Smooth muscle cell (in vitro differentiated cells): ENCODE data around the gene CEND1. TPM values are rescaled to one million over a fixed set of nuclear protein-coding genes. Genes with fewer than 3 reads are reported as not detected.

Experiments
- DNase-seq: peaks from one replicate; lab custom pipeline; 2025; ENCODE audit not compliant: unreplicated experiment; lab: John Stamatoyannopoulos, UW
- H2AFZ ChIP-seq: fragments of 200-600 bp; sonication (generic); 2 replicates; pipeline ENCODE4 v1.6.0; 2016; ENCODE audit warnings: antibody characterized with exemption, low read depth, mild to moderate bottlenecking
- H3F3A ChIP-seq: fragments of 200-600 bp; sonication (generic); 2 replicates; pipeline ENCODE4 v1.6.0; 2017; ENCODE audit warnings: antibody characterized with exemption, low read depth
- H3K27ac ChIP-seq: fragments of 200-600 bp; sonication (generic); 2 replicates; pipeline ENCODE4 v1.5.1; 2016; ENCODE audit warnings: low read depth, mild to moderate bottlenecking
- H3K27me3 ChIP-seq: fragments of 200-600 bp; sonication (generic); 2 replicates; pipeline ENCODE4 v1.6.1; 2016; ENCODE audit warnings: low read depth, mild to moderate bottlenecking
- H3K36me3 ChIP-seq: fragments of 200-600 bp; sonication (generic); 2 replicates; pipeline ENCODE4 v1.5.1; 2016; ENCODE audit warnings: low read depth
- H3K4me1 ChIP-seq: fragments of 200-600 bp; sonication (generic); 2 replicates; pipeline ENCODE4 v1.5.1; 2016; ENCODE audit warnings: low read depth
- H3K4me2 ChIP-seq: fragments of 200-600 bp; sonication (generic); 2 replicates; pipeline ENCODE4 v1.6.0; 2016; ENCODE audit warnings: mild to moderate bottlenecking
- H3K4me3 ChIP-seq: fragments of 200-600 bp; sonication (generic); 2 replicates; pipeline ENCODE4 v1.5.1; 2016; ENCODE audit warnings: mild to moderate bottlenecking
- H3K79me2 ChIP-seq: fragments of 200-600 bp; sonication (generic); 2 replicates; pipeline ENCODE4 v1.6.0; 2016; ENCODE audit warnings: low read depth, mild to moderate bottlenecking
- H3K9ac ChIP-seq: fragments of 200-600 bp; sonication (generic); 2 replicates; pipeline ENCODE4 v1.6.0; 2016; ENCODE audit warnings: low read depth
- H3K9me3 ChIP-seq: fragments of 200-600 bp; sonication (generic); replicated peaks from 2 replicates; pipeline ENCODE4 v1.5.1; 2016; ENCODE audit warnings: low read depth
- H4K20me1 ChIP-seq: fragments of 200-600 bp; sonication (generic); 2 replicates; pipeline ENCODE4 v1.6.0; 2016; ENCODE audit warnings: low read depth
- WGBS: methylation state at CpG from one replicate; pipeline ENCODE4 v1.1.7; 2016; ENCODE audit warnings: low lambda C conversion rate; 5-methylcytosine and 5-hydroxymethylcytosine counted together
- polyA plus RNA-seq: library from polyadenylated mRNA; unstranded; fragments of >200 nt; fragmentation: Nextera tagmentation; extraction: Ambion mirVana; gene quantifications from 2 replicates; pipeline ENCODE4 v1.2.1, GENCODE V29; 2016
- total RNA-seq: library from RNA; depleted of rRNA; stranded (reverse); fragments of >200 nt; gene quantifications from 2 replicates; pipeline ENCODE4 v1.2.3, GENCODE V29; 2014
- TF ChIP-seq, protein P1 (sequence below): fragments of 200-600 bp; sonication (generic); IDR thresholded peaks from 2 replicates; pipeline ENCODE4 v1.5.1; 2017; ENCODE audit warnings: borderline replicate concordance, mild to moderate bottlenecking, antibody characterized with exemption; ENCODE audit not compliant: insufficient read depth, poor library complexity, severe bottlenecking

Gene CEND1
- total and polyA plus RNA-seq, 2 experiments from 2014 or later = 0.13 TPM; not detected in 1

DNA sequence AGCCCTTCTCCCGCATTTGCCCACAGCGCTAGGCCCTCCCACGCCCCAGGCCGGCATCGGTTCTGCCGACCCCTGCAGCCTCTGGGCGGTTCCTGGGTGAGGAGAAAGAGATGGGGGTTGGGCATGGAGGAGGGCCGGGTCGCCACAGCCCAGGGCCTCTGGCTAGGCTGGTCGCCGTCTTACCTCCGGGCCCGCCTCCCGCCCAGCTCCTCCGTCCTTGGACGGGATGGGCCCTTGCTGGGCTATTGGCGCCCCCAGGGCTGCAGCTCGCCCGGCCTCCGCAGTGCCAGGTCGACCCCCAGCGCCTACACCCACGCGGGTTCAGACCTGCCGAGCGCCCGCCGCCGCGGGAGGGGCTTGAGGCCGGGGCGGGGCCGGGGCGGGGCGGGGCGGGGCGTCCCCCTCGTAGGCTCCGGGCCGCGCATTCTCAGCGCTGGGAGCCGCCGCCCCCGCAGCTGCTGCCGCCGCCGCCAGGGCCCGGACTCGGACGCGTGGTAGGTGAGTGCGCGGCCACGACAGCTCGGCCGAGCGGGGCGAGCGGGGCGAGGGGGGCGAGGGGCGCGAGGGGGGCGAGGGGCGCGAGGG lies 42.7 kb upstream of the CEND1 start, which contains the start of gene CD151:
TSS of gene CD151 (plus strand) at position 424 of the 585 bp plus-strand sequence. CDS start 3,118 bp downstream, outside the sequence.
- DNase-seq = peak; percentile 70
- Histone ChIP-seq H3K4me2 (peak within 1 kb of the TSS; percentile 97), H3K79me2 (peaks cover 28% of the 10 kb centered on the region), H3K9ac (peak within 1 kb of the TSS; percentile 92), H3K27ac (peak within 1 kb of the TSS; percentile 90), H3K36me3 (no peaks in the 10 kb centered on the region), H3K4me1 (peaks cover 41% of the 10 kb centered on the region), H3K9me3 (no peaks in the 10 kb centered on the region), H3F3A (peaks cover 14% of the 10 kb centered on the region), H2AFZ (no peak within 1 kb of the TSS), H3K27me3 (peaks cover 38% of the 10 kb centered on the region), H4K20me1 (peaks cover 70% of the 10 kb centered on the region), H3K4me3 (peak within 1 kb of the TSS; percentile 73)
- 1% methylated on average over 23 of the region's 67 CpGs for WGBS
- TF ChIP-seq, protein P1, sequence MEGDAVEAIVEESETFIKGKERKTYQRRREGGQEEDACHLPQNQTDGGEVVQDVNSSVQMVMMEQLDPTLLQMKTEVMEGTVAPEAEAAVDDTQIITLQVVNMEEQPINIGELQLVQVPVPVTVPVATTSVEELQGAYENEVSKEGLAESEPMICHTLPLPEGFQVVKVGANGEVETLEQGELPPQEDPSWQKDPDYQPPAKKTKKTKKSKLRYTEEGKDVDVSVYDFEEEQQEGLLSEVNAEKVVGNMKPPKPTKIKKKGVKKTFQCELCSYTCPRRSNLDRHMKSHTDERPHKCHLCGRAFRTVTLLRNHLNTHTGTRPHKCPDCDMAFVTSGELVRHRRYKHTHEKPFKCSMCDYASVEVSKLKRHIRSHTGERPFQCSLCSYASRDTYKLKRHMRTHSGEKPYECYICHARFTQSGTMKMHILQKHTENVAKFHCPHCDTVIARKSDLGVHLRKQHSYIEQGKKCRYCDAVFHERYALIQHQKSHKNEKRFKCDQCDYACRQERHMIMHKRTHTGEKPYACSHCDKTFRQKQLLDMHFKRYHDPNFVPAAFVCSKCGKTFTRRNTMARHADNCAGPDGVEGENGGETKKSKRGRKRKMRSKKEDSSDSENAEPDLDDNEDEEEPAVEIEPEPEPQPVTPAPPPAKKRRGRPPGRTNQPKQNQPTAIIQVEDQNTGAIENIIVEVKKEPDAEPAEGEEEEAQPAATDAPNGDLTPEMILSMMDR = no peak

DNA sequence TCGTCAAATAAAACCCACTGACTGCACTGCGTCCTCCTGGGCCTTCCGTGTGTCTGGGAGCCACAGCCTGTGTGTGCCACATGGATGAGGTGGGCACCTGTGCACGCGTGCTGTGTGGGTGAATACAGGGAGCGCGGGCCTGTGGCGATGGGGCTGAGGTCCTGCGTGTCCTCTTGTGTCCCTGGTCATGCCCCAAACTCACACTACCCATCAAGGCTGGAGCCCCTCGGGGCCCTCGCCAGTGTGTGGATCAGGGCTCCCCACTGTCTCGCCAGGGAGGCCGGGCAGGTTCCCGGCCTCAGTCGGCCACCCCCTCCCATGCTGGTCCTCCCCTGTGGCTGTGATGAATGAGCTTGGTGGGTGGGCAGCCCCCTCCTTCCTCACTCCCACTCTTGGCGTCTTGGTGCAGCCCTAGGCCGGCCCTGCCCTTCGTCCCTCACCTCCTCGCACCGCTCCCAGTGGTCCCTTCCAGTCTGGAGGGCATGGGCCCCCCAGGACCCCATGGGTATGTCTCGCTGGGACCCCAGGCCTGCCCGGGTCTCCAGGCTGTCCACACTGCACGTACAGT lies 42.2 kb upstream of the CEND1 start:
- H3K79me2 ChIP-seq = peaks cover 28% of the 10 kb centered on the region
- TF ChIP-seq, protein P1 = no peak
- H3K4me1 ChIP-seq = peaks cover 44% of the 10 kb centered on the region
- peak overlapping the region; percentile 95 for H3K4me2 ChIP-seq
- no peaks in the 10 kb centered on the region for H3K36me3 ChIP-seq
- no peak for DNase-seq
- H3F3A ChIP-seq = peaks cover 10% of the 10 kb centered on the region
- H3K27me3 ChIP-seq = peaks cover 43% of the 10 kb centered on the region
- no peak overlapping the region for H3K27ac ChIP-seq
- no peak overlapping the region for H2AFZ ChIP-seq
- H3K9me3 ChIP-seq = no peaks in the 10 kb centered on the region
- 61% methylated on average over 22 of the region's 23 CpGs for WGBS
- peak overlapping the region; percentile 28 for H3K9ac ChIP-seq
- H4K20me1 ChIP-seq = peaks cover 65% of the 10 kb centered on the region
- H3K4me3 ChIP-seq = peak overlapping the region; percentile 73

DNA sequence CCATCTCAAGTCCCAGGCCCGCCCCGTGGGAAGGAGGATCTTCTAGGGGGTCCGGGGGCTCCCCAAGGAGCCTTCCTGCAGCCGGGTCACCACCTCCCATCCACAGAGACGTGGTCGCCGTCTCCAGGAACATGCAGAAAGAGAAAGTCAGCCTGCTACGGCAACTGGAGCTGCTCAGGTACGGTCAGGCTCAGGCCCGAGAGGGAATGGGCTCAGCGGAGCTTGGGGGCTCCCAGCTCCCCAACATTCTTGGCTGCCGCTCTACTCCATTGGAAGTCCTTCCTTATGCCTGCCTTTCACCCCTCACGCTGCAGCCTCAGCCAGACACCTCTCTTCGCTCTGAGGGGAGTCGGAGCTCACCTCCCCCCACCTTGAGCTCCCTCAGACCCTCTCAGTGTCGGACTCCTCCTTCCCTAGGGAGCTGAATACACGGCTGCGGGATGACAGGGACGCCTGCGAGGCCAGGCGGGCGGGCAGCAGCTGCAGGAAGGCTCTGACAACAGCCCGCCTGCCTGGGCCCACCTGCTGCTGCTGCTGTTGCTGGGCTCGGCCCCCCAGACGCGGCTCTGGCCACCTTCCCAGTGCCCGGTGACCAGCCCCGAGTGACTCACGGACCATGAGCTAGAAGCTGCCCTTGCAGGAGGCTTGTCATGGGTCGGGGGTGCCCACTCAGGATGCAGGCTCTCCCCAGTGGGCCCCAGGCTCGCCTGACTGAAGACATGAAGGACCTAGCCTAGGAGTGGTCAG lies 41.4 kb upstream of the CEND1 start:
- no peaks in the 10 kb centered on the region for H3K9me3 ChIP-seq
- H3K27me3 ChIP-seq = peaks cover 51% of the 10 kb centered on the region
- H3K36me3 ChIP-seq = no peaks in the 10 kb centered on the region
- TF ChIP-seq, protein P1 = no peak
- peaks cover 57% of the 10 kb centered on the region for H4K20me1 ChIP-seq
- H3K27ac ChIP-seq = no peak overlapping the region
- peak overlapping the region; percentile 95 for H3K4me2 ChIP-seq
- peaks cover 23% of the 10 kb centered on the region for H3K79me2 ChIP-seq
- 43% methylated on average over 30 of the region's 31 CpGs for WGBS
- no peak overlapping the region for H2AFZ ChIP-seq
- no peak overlapping the region for H3K4me3 ChIP-seq
- H3K9ac ChIP-seq = no peak overlapping the region
- peaks cover 10% of the 10 kb centered on the region for H3F3A ChIP-seq
- peaks cover 44% of the 10 kb centered on the region for H3K4me1 ChIP-seq
- no peak for DNase-seq
